ENCODE data around the gene HHAT.

DNA sequence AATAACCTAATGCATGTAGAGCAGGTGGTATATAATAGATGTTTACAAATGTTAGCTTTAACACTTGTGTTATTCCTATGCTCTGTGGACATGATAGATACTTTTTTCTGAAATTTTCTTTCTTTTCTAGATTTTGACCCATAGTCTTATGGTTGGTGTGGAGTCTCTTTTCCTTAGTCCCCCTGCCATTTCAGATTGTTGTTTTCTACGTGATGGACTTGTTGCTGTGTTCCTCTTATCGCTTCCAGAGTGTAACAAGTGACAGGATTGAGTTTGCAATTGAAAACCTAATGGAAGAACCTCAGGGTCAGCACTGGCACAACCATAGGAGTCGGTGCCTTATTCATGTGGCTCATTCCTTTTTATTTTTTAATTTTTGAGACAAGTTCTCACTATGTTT, 136.4 kb downstream of the HHAT start:
- TF ChIP-seq, protein P1, sequence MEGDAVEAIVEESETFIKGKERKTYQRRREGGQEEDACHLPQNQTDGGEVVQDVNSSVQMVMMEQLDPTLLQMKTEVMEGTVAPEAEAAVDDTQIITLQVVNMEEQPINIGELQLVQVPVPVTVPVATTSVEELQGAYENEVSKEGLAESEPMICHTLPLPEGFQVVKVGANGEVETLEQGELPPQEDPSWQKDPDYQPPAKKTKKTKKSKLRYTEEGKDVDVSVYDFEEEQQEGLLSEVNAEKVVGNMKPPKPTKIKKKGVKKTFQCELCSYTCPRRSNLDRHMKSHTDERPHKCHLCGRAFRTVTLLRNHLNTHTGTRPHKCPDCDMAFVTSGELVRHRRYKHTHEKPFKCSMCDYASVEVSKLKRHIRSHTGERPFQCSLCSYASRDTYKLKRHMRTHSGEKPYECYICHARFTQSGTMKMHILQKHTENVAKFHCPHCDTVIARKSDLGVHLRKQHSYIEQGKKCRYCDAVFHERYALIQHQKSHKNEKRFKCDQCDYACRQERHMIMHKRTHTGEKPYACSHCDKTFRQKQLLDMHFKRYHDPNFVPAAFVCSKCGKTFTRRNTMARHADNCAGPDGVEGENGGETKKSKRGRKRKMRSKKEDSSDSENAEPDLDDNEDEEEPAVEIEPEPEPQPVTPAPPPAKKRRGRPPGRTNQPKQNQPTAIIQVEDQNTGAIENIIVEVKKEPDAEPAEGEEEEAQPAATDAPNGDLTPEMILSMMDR (IDR thresholded peaks at IDR 0.05 in 4 of 5, conservative IDR thresholded peaks at IDR 0.05 in 1 of 5) = no peak
- no peak for TF ChIP-seq POLR2A (IDR thresholded peaks at IDR 0.05)

All from gastrocnemius medialis (tissue), 4 donors.